ENCODE data around the gene DHODH. TPM values are rescaled to one million over a fixed set of nuclear protein-coding genes. Genes with fewer than 3 reads are reported as not detected.

Gene DHODH
- total RNA-seq, 4 donors from 2014 or later: 4.8 to 10.5 (median 7.0) TPM

DNA sequence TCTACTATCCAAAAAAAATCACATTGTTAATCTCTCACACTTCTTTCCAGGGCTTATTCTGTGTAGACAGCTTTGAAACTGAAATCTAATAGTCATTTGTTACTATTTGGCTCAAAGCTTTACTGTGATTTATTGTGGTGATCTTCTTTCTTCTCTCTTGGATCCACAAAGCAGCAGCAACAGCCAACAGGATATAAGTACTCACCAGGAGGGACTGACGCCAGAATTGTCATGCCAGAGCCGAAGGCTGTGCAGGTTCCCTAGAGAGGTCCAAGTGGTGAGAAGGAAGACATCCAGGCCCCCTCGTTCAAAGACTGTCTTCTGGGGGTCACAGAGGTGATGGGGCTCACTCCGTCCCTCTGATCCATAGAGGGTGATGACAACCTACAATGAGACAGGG is 41.6 kb upstream of the DHODH start:
- Histone ChIP-seq H3K4me3 (no peak overlapping the region), H3K27me3 (no peaks in the 10 kb centered on the region), H3K36me3 (no peaks in the 10 kb centered on the region), H3K4me1 (no peaks in the 10 kb centered on the region), H3K9me3 (no peaks in the 10 kb centered on the region), H3K27ac (no peak overlapping the region)
- 32% methylated on average over 4 of the region's 4 CpGs for WGBS
- no peak for DNase-seq (ENCODE audit: low spot score in 2 of 2)
- TF ChIP-seq, protein P1, sequence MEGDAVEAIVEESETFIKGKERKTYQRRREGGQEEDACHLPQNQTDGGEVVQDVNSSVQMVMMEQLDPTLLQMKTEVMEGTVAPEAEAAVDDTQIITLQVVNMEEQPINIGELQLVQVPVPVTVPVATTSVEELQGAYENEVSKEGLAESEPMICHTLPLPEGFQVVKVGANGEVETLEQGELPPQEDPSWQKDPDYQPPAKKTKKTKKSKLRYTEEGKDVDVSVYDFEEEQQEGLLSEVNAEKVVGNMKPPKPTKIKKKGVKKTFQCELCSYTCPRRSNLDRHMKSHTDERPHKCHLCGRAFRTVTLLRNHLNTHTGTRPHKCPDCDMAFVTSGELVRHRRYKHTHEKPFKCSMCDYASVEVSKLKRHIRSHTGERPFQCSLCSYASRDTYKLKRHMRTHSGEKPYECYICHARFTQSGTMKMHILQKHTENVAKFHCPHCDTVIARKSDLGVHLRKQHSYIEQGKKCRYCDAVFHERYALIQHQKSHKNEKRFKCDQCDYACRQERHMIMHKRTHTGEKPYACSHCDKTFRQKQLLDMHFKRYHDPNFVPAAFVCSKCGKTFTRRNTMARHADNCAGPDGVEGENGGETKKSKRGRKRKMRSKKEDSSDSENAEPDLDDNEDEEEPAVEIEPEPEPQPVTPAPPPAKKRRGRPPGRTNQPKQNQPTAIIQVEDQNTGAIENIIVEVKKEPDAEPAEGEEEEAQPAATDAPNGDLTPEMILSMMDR (IDR thresholded peaks at IDR 0.05): no peak
- TF ChIP-seq POLR2AphosphoS5 (IDR thresholded peaks at IDR 0.05) (no peak), POLR2A (IDR thresholded peaks at IDR 0.05) (no peak), EP300 (IDR thresholded peaks at IDR 0.05) (no peak)

DNA sequence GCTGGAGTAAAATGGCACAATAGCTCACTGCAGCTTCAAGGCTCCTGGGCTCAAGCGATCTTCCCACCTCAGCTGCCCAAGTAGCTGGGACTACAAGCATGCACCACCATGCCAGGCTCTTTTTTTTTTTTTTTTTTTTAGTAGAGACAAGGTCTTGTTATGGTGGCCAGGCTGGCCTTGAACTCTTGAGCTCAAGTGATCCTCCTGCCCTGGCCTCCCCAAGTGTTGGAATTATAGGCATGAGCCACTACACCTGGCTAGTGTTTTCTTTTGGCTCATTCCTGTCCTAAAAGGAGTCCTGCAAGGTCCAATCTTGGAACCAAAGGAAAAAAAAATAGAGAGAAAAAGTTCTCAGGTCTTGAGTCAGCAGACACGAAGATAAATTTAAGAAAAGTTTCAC is 39.2 kb upstream of the DHODH start:
- Histone ChIP-seq H3K36me3 (no peaks in the 10 kb centered on the region), H3K27ac (no peak overlapping the region), H3K4me1 (no peaks in the 10 kb centered on the region), H3K9me3 (no peaks in the 10 kb centered on the region), H3K27me3 (no peaks in the 10 kb centered on the region), H3K4me3 (no peak overlapping the region)
- DNase-seq (ENCODE audit: low spot score in 2 of 2): no peak
- TF ChIP-seq POLR2A (IDR thresholded peaks at IDR 0.05): no peak
- no peak for TF ChIP-seq POLR2AphosphoS5 (IDR thresholded peaks at IDR 0.05)
- TF ChIP-seq, protein P1 (IDR thresholded peaks at IDR 0.05): no peak
- no peak for TF ChIP-seq EP300 (IDR thresholded peaks at IDR 0.05)
- 94% methylated on average over 2 of the region's 2 CpGs for WGBS

- no peak for TF ChIP-seq EP300 (IDR thresholded peaks at IDR 0.05)
- TF ChIP-seq POLR2A (IDR thresholded peaks at IDR 0.05): no peak
- TF ChIP-seq, protein P1 (IDR thresholded peaks at IDR 0.05): no peak
- 89% methylated on average over 4 of the region's 4 CpGs for WGBS
- H3K4me1 ChIP-seq: no peaks in the 10 kb centered on the region
- H3K27me3 ChIP-seq: no peaks in the 10 kb centered on the region
- H3K36me3 ChIP-seq: no peaks in the 10 kb centered on the region
- DNase-seq (ENCODE audit: low spot score in 2 of 2): no peak
- no peaks in the 10 kb centered on the region for H3K9me3 ChIP-seq
- H3K4me3 ChIP-seq: no peak overlapping the region
- H3K27ac ChIP-seq: no peak overlapping the region
Measured at GRCh38 chr16:71971571-71971970, 37.0 kb upstream of the DHODH start.

DNA sequence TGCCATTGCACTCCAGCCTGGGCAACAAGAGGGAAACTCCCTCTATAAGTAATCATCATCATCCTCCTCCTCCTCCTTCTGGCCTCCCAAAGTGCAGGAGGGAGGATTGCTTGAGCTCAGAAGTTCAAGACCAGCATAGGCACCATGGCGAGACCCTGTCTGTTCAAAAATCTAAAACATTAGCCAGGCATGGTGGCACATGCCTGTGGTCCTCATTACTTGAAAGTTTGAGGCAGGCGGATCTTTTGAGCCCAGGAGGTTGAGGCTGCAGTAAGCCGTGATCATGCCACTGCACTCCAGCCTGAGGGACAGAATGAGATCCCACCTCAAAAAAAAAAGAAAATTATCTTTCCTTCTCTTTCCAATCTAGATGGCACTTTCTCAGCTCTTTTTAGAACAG is 36.2 kb upstream of the DHODH start:
- no peaks in the 10 kb centered on the region for H3K36me3 ChIP-seq
- no peak for DNase-seq (ENCODE audit: low spot score in 2 of 2)
- no peaks in the 10 kb centered on the region for H3K9me3 ChIP-seq
- WGBS: 86% methylated on average over 3 of the region's 3 CpGs
- H3K4me1 ChIP-seq: no peaks in the 10 kb centered on the region
- H3K4me3 ChIP-seq: no peak overlapping the region
- TF ChIP-seq EP300 (IDR thresholded peaks at IDR 0.05) (no peak), POLR2A (IDR thresholded peaks at IDR 0.05) (no peak), POLR2AphosphoS5 (IDR thresholded peaks at IDR 0.05) (no peak)
- TF ChIP-seq, protein P1 (IDR thresholded peaks at IDR 0.05): no peak
- H3K27ac ChIP-seq: no peak overlapping the region
- no peaks in the 10 kb centered on the region for H3K27me3 ChIP-seq

DNA sequence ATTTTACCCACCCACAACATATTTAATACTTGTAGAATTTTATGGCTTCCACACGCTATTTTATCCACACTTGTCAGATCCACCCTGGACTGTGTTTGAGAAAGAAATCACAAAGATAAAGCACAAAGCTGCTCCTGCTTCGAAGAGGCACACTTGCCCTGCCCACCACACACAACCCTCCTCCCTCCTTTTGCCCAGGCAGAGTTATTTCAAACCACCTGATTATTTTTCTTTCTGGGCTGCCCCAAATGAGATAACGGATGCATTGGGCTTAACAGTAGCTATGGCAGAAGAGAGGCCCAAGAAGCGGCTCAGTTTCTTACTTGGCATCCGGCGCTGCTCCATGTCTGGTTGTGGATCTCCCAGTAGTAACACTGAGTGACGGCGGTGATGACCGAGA is 35.5 kb upstream of the DHODH start:
- no peak overlapping the region for H3K27ac ChIP-seq
- DNase-seq (ENCODE audit: low spot score in 2 of 2): no peak
- no peaks in the 10 kb centered on the region for H3K4me1 ChIP-seq
- H3K36me3 ChIP-seq: no peaks in the 10 kb centered on the region
- no peak for TF ChIP-seq POLR2A (IDR thresholded peaks at IDR 0.05)
- TF ChIP-seq, protein P1 (IDR thresholded peaks at IDR 0.05): no peak
- no peaks in the 10 kb centered on the region for H3K9me3 ChIP-seq
- H3K4me3 ChIP-seq: no peak overlapping the region
- no peaks in the 10 kb centered on the region for H3K27me3 ChIP-seq
- WGBS: 88% methylated on average over 9 of the region's 9 CpGs

Measured in suprapubic skin (tissue), 4 donors.